Stomach (tissue), 4 donors: Measurements from ENCODE around the gene EPHX1.

Experiments
- POLR2A ChIP-seq, 4 donors: fragments of 450-650 bp; IDR thresholded peaks; one replicate each; pipeline ENCODE4 v1.6.1; 2016; ENCODE audit warnings: antibody characterized with exemption in 4 of 4, control low read depth in 2 of 4, mild to moderate bottlenecking in 1 of 4, moderate library complexity in 1 of 4
- TF ChIP-seq, protein P1 (sequence below), 7 experiments: fragments of 450-650 bp in 4 of 7; fragments of 200-600 bp in 3 of 7; sonication (generic) in 3 of 7; IDR thresholded peaks; one replicate each; pipeline ENCODE4 v1.5.1; 2016 to 2019; ENCODE audit warnings: antibody characterized with exemption in 7 of 7, control low read depth in 2 of 7, mild to moderate bottlenecking in 1 of 7

DNA sequence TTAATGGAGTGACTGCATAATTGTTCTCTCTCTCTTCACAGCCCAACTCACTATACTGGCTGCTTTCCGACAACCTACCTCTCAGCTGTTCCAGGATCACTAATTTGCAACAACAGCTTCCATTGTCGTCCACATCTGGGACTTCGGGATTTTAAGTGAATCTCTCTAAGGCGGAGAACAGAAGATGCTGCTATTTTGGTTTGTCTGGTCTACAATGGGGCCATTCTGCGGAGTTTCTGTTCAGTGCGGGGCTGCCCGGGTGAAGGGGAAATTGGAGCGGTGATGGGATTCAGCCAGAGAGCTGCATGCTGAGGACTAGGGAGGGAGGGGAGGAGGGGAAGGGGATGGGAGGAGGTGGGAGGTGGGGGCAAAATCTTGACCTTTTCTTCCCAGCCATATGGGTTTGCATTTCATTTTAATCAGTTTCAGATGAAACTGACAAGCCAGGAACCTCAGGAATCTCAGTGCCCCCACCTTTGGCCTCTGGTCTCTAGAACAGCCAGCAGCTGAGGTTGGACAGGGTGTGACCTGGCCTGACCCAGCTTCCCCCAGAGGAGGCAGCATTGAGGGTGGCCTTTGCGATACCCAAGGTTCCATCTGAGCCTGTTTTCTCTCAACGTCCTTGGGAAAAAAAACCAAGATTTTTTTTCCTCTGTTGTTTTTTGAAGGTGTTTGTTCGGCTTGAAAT is 39.2 kb upstream of the EPHX1 start:
- TF ChIP-seq, protein P1, sequence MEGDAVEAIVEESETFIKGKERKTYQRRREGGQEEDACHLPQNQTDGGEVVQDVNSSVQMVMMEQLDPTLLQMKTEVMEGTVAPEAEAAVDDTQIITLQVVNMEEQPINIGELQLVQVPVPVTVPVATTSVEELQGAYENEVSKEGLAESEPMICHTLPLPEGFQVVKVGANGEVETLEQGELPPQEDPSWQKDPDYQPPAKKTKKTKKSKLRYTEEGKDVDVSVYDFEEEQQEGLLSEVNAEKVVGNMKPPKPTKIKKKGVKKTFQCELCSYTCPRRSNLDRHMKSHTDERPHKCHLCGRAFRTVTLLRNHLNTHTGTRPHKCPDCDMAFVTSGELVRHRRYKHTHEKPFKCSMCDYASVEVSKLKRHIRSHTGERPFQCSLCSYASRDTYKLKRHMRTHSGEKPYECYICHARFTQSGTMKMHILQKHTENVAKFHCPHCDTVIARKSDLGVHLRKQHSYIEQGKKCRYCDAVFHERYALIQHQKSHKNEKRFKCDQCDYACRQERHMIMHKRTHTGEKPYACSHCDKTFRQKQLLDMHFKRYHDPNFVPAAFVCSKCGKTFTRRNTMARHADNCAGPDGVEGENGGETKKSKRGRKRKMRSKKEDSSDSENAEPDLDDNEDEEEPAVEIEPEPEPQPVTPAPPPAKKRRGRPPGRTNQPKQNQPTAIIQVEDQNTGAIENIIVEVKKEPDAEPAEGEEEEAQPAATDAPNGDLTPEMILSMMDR (IDR thresholded peaks at IDR 0.05) = no peak
- no peak for TF ChIP-seq POLR2A (IDR thresholded peaks at IDR 0.05)
